HEK293 (cell line): Measurements from ENCODE around the gene STX11.
"Not testable (repeated sequence)": the region's sequence is repeated elsewhere in the genome, so short reads cannot be mapped to it uniquely, and the experiment has no call there.

ENCODE experiments used
- CTCF ChIA-PET: fragments of 350-600 bp; formaldehyde crosslinking; extraction: SDS; loops from one replicate; lab custom pipeline; 2021; ENCODE audit warnings: antibody characterized with exemption; lab: Yijun Ruan, JAX
- POLR2A ChIA-PET: fragments of 300-600 bp; formaldehyde crosslinking; extraction: SDS; loops from one replicate; lab custom pipeline; 2020; ENCODE audit warnings: antibody characterized with exemption, inconsistent platforms; lab: Yijun Ruan, JAX
- H3K27ac ChIP-seq: fragments of 200-500 bp; sonication (Bioruptor generic); 2 replicates; pipeline ENCODE4 v1.5.1; 2014; ENCODE audit warnings: low read depth, low read length, control low read depth, inconsistent platforms; ENCODE audit errors: extremely low read depth
- H3K36me3 ChIP-seq, 2 experiments: fragments of 200-500 bp in 1 of 2; sonication (Bioruptor generic) in 1 of 2; 1 replicate in 1 of 2; 2 replicates in 1 of 2; pipeline ENCODE4 v1.5.1; 2014 to 2017; ENCODE audit warnings: inconsistent platforms in 2 of 2, low read length in 2 of 2; ENCODE audit not compliant: control insufficient read depth in 2 of 2, insufficient read depth in 1 of 2
- H3K4me1 ChIP-seq: fragments of 200-500 bp; sonication (Bioruptor generic); 2 replicates; pipeline ENCODE4 v1.5.1; 2014; ENCODE audit warnings: mild to moderate bottlenecking, low read length, inconsistent platforms; ENCODE audit not compliant: control insufficient read depth, insufficient read depth
- H3K4me3 ChIP-seq: 2 replicates; pipeline ENCODE4 v1.5.1; 2011; ENCODE audit warnings: low read depth, mild to moderate bottlenecking, control low read depth, low read length, moderate library complexity
- H3K9me3 ChIP-seq: fragments of 200-500 bp; sonication (Bioruptor generic); 2 replicates; pipeline ENCODE4 v1.5.1; 2014; ENCODE audit warnings: low read depth, low read length, inconsistent platforms; ENCODE audit not compliant: control insufficient read depth, insufficient read depth
- BCL6B ChIP-seq: fragments of 450-650 bp; formaldehyde crosslinking; IDR thresholded peaks from 2 replicates; pipeline ENCODE4 v1.5.1; 2017; ENCODE audit warnings: missing biosample characterization, missing genetic modification characterization
- GFI1B ChIP-seq: fragments of 450-650 bp; formaldehyde crosslinking; IDR thresholded peaks from 2 replicates; pipeline ENCODE4 v1.5.1; 2016; ENCODE audit warnings: missing biosample characterization, missing genetic modification characterization
- KLF16 ChIP-seq: fragments of 450-650 bp; formaldehyde crosslinking; IDR thresholded peaks from 2 replicates; pipeline ENCODE4 v1.5.1; 2017; ENCODE audit warnings: missing biosample characterization, missing genetic modification characterization
- KLF17 ChIP-seq: fragments of 450-650 bp; formaldehyde crosslinking; IDR thresholded peaks from 2 replicates; pipeline ENCODE4 v1.5.1; 2016; ENCODE audit warnings: missing biosample characterization, missing genetic modification characterization
- PATZ1 ChIP-seq: fragments of 450-650 bp; formaldehyde crosslinking; IDR thresholded peaks from 2 replicates; pipeline ENCODE4 v1.5.1; 2016; ENCODE audit warnings: missing biosample characterization, missing genetic modification characterization
- PRDM1 ChIP-seq: fragments of 450-650 bp; formaldehyde crosslinking; IDR thresholded peaks from 2 replicates; pipeline ENCODE4; 2016; ENCODE audit warnings: missing biosample characterization, missing genetic modification characterization
- SP2 ChIP-seq: fragments of 450-650 bp; formaldehyde crosslinking; IDR thresholded peaks from 2 replicates; pipeline ENCODE4 v1.5.1; 2016; ENCODE audit warnings: missing biosample characterization, missing genetic modification characterization
- WT1 ChIP-seq: fragments of 450-650 bp; formaldehyde crosslinking; IDR thresholded peaks from 2 replicates; pipeline ENCODE4 v1.5.1; 2016; ENCODE audit warnings: missing biosample characterization, missing genetic modification characterization
- ZBTB1 ChIP-seq: fragments of 450-650 bp; formaldehyde crosslinking; IDR thresholded peaks from 2 replicates; pipeline ENCODE4 v1.5.1; 2016; ENCODE audit warnings: missing biosample characterization, missing genetic modification characterization
- ZBTB17 ChIP-seq: fragments of 450-650 bp; formaldehyde crosslinking; IDR thresholded peaks from 2 replicates; pipeline ENCODE4 v1.5.1; 2016; ENCODE audit warnings: missing biosample characterization, missing genetic modification characterization
- ZBTB6 ChIP-seq: fragments of 450-650 bp; formaldehyde crosslinking; IDR thresholded peaks from 2 replicates; pipeline ENCODE4 v1.5.1; 2017; ENCODE audit warnings: missing biosample characterization, missing genetic modification characterization
- ZFP3 ChIP-seq: fragments of 450-650 bp; formaldehyde crosslinking; IDR thresholded peaks from 2 replicates; pipeline ENCODE4 v1.5.1; 2016; ENCODE audit warnings: low read depth, missing biosample characterization, missing genetic modification characterization
- ZNF112 ChIP-seq: fragments of 450-650 bp; formaldehyde crosslinking; IDR thresholded peaks from 2 replicates; pipeline ENCODE4 v1.5.0; 2017; ENCODE audit warnings: missing biosample characterization, missing genetic modification characterization
- ZNF221 ChIP-seq: fragments of 450-650 bp; formaldehyde crosslinking; IDR thresholded peaks from 2 replicates; pipeline ENCODE4 v1.5.1; 2017; ENCODE audit warnings: missing biosample characterization, missing genetic modification characterization, borderline replicate concordance
- ZNF24 ChIP-seq: fragments of 450-650 bp; formaldehyde crosslinking; IDR thresholded peaks from 2 replicates; pipeline ENCODE4 v1.5.1; 2016; ENCODE audit warnings: missing biosample characterization, missing genetic modification characterization
- ZNF274 ChIP-seq, 2 experiments: fragments of 200-500 bp in 1 of 2; fragments of 450-650 bp in 1 of 2; sonication (Bioruptor generic) in 1 of 2; formaldehyde crosslinking in 1 of 2; IDR thresholded peaks; 2 replicates each; pipeline versions ENCODE4 v1.5.1 to v1.6.1; 2014 to 2016; ENCODE audit warnings: borderline replicate concordance in 1 of 2, inconsistent platforms in 1 of 2, low read length in 1 of 2, missing biosample characterization in 1 of 2, missing genetic modification characterization in 1 of 2
- ZNF292 ChIP-seq: fragments of 450-650 bp; formaldehyde crosslinking; IDR thresholded peaks from 2 replicates; pipeline ENCODE4 v1.5.1; 2016; ENCODE audit warnings: low read depth, missing biosample characterization, missing genetic modification characterization, borderline replicate concordance
- ZNF37A ChIP-seq: fragments of 450-650 bp; IDR thresholded peaks from 2 replicates; pipeline ENCODE4 v1.5.1; 2018; ENCODE audit warnings: missing biosample characterization, missing genetic modification characterization
- ZNF433 ChIP-seq: fragments of 450-650 bp; formaldehyde crosslinking; IDR thresholded peaks from 2 replicates; pipeline ENCODE4 v1.5.1; 2016; ENCODE audit warnings: missing biosample characterization, missing genetic modification characterization, low read depth
- ZNF558 ChIP-seq: fragments of 450-650 bp; formaldehyde crosslinking; IDR thresholded peaks from 2 replicates; pipeline ENCODE4 v1.5.1; 2016; ENCODE audit warnings: missing biosample characterization, missing genetic modification characterization
- ZNF704 ChIP-seq: fragments of 450-650 bp; formaldehyde crosslinking; IDR thresholded peaks from 2 replicates; pipeline ENCODE4 v1.5.1; 2016; ENCODE audit warnings: missing biosample characterization, missing genetic modification characterization

STX11 gene

DNA sequence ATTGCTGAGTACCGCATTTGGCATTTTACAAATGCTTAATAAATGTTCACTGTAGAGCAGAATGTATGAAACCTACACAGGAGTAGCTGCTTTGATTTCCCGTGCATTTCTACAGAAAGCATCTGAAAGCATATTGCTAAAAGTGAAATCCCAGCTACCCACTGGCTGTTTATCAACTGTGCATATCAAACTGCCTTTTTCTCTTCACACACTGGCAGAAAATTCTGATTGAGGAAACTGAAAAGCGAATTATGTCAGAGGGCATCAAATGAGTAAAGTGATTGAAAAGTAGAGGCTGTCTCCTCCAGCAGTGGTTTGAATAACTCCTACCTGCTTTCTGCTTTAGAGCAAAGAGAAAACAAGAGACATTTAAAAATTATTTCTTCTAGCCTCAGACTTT is 28.0 kb downstream of the STX11 start (continued):
- TF ChIP-seq ZNF221 (tag by site-specific recombination) (no peak), SP2 (tag by site-specific recombination) (no peak)

DNA sequence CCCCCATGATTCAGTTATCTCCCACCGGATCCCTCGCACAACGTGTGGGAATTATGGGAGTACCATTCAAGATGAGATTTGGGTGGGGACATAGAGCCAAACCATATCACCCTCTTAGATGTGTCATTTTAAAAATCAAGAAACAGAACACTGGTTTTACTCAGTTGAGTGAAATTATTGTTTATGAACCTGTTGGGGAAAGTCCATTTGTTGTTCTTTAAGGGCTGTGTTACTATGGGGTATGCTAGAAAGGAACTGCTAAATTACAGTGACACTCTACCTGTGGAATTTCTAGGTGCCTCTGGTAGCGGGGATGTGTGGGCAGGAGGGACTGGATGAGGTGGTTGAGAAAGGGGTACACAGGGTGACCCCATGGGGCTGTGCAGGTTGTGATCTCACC is 28.9 kb downstream of the STX11 start:
- H3K4me3 ChIP-seq, result no peak overlapping the region
- TF ChIP-seq ZFP3 (no peak), ZNF37A (tag by site-specific recombination) (no peak), ZBTB1 (no peak), PRDM1 (tag by site-specific recombination) (no peak), ZNF112 (tag by site-specific recombination) (no peak), ZNF433 (tag by site-specific recombination) (no peak), GFI1B (tag by site-specific recombination) (no peak)
- TF ChIP-seq, all 188 proteins: peak for 0
- H3K36me3 ChIP-seq, result no peaks in the 10 kb centered on the region
- CTCF ChIA-PET, result no interaction called here
- POLR2A ChIA-PET, result no interaction called here
- no peaks in the 10 kb centered on the region for H3K9me3 ChIP-seq
- H3K4me1 ChIP-seq, result no peaks in the 10 kb centered on the region
- H3K27ac ChIP-seq, result no peak overlapping the region

- POLR2A ChIA-PET, result no interaction called here
- Histone ChIP-seq H3K4me3 (no peak overlapping the region), H3K36me3 (no peaks in the 10 kb centered on the region), H3K4me1 (no peaks in the 10 kb centered on the region), H3K9me3 (no peaks in the 10 kb centered on the region), H3K27ac (no peak overlapping the region)
- TF ChIP-seq ZNF37A (tag by site-specific recombination) (no peak), KLF17 (tag by site-specific recombination) (no peak), ZNF292 (tag by site-specific recombination) (no peak), ZNF704 (no peak), WT1 (tag by site-specific recombination) (no peak)
- CTCF ChIA-PET, result interaction anchor here (0.5 kb wide), 1 partner anchor 30 kb away, joined by 3 read pairs; no protein-coding TSS in a partner anchor
Observed at GRCh38 chr6:144179828-144180227, 29.5 kb downstream of the STX11 start.

DNA sequence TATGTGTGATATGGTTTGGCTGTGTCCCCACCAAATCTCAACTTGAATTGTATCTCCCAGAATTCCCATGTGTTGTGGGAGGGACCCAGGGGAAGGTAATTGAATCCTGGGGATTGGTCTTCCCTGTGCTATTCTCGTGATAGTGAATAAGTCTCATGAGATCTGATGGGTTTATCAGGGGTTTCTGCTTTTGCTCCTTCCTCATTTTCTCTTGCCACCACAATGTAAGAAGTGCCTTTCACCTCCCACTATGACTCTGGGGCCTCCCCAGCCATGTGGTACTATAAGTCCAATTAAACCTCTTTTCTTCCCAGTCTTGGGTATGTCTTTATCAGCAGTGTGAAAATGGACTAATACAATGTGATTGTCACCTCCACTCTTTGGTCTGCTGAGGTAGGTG is 30.0 kb downstream of the STX11 start:
- not testable (repeated sequence) for H3K36me3 ChIP-seq

DNA sequence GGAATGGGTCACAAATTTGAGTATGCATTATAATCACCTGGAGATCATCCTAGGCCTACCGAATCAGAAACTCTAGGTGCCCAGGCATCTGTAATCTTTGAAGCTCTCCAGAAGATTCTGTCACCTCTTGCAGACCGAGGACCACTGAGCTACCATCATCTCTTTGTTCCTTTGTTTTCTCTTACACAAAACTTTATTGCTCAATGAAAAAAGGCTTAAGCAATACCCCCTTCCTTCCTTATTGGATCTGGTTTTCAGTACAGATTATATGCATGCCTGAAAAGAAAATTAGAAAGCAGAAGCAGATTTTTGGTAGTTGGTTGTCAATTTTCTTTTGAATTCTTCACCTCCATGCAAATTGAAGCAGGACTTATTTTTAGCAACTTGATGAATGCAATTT is 31.3 kb downstream of the STX11 start:
- Histone ChIP-seq H3K36me3 (no peaks in the 10 kb centered on the region), H3K4me1 (no peaks in the 10 kb centered on the region), H3K4me3 (no peak overlapping the region), H3K9me3 (no peaks in the 10 kb centered on the region), H3K27ac (no peak overlapping the region)
- POLR2A ChIA-PET, result interaction anchor here (0.7 kb wide), 2 partner anchors 14 to 81 kb away, joined by 7 to 10 read pairs; no protein-coding TSS in a partner anchor
- CTCF ChIA-PET, result interaction anchor here (0.9 to 1.5 kb wide), 2 partner anchors 9 to 37 kb away, joined by 3 to 7 read pairs; no protein-coding TSS in a partner anchor
- TF ChIP-seq BCL6B (tag by site-specific recombination) (no peak), KLF16 (tag by site-specific recombination) (no peak), ZNF274 (IDR thresholded peaks at IDR 0.05; ENCODE audit: low read length) (no peak), ZNF274 (tag by site-specific recombination; IDR thresholded peaks at IDR 0.05; ENCODE audit: borderline replicate concordance) (no peak), ZNF558 (tag by site-specific recombination) (no peak), PATZ1 (tag by site-specific recombination) (no peak), ZBTB17 (no peak), ZBTB6 (tag by site-specific recombination) (no peak), ZNF24 (tag by site-specific recombination) (no peak)

More for the DNA sequence above, 30.0 kb downstream of the STX11 start:
- H3K4me3 ChIP-seq, POLR2A ChIA-PET, H3K9me3 ChIP-seq, H3K4me1 ChIP-seq, H3K27ac ChIP-seq: not testable (repeated sequence)
- CTCF ChIA-PET, result interaction anchor here (0.5 kb wide), 2 partner anchors 303 to 469 kb away, joined by 3 to 4 read pairs; no protein-coding TSS in a partner anchor
